ENCODE data around the gene ERVFRD-1.

ERVFRD-1 gene

GRCh38 chr6:11129908-11130565, 18.5 kb upstream of the ERVFRD-1 start:
- DNase-seq (ENCODE audit: low spot score) = no peak

DNA sequence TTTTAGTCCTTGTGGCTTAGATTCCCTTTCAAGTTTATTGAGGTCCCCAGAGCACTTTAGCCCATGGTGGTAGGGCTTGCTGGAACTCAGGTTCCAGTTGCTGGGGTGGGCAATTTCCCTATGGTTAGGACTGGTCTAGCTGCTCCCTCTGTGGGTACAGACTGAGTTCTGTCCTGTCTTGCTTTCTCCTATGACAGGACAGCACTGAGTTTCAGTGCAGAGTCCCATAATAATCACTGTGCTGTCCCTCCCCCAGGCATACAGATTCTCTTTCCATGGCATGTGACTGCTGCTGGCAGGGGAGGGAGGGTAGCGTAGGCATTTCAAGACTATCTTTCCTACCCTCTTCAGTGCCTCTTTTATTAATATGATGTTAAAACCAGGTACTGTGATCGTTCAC, 17.1 kb upstream of the ERVFRD-1 start:
- no peak for DNase-seq (ENCODE audit: low spot score)

GRCh38 chr6:11126876-11127275, 15.4 kb upstream of the ERVFRD-1 start:
- DNase-seq (ENCODE audit: low spot score) = no peak

DNA sequence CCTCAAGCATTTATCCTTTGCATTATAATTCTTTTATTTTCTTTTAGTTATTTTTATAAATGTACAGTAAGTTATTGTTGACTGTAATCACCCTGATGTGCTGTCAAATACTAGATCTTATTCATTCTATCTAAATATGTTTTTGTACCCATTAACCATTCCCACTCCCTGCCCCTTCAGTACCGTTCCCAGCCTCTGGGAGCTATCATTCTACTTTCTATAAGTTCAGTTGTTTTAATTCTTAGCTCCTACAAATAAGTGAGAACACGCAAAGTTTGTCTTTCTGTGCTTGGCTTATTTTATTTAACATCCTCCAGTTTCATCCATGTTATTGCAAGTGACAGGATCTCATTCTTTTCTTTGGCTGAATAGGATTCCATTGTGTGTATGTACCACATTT, 12.5 kb upstream of the ERVFRD-1 start:
- no peak for DNase-seq (ENCODE audit: low spot score)

DNA sequence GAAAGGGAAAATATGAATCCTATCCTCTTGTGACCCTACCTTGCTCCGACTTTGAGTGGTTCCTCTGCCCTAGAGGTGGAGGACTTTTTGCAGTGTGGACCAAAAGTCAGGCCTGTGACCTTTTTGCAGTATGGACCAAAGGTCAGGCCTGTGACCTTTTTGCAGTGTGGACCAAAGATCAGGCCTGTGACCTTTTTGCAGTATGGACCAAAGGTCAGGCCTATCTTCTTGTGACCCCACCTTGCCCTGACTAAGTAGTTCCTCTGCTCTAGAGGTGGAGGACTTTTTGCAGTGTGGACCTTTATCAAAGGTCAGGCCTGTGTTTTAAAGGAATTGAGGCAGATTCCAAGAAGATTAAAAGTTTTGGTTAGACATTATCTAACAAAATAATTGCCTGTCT, 10.9 kb upstream of the ERVFRD-1 start:
- no peak for DNase-seq (ENCODE audit: low spot score)

DNA sequence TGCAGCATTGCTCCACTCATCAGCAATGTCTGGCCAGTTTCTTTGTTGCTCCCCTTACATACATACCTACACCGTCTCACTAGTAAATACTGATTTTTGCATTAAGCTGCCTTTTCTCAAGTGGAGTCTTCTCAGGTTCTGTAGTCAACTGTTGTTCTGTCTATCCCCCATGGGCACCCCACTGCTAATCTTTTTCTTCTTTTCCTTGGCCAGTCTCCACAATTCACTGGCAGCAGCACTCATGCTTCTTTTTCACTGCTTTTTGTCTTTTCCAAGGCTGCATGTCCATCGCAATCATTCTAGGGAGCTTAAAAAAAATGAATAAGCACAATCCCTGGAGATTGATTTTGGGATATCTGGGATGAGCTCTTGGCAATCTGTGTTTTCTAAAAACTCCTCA, 10.3 kb upstream of the ERVFRD-1 start:
- no peak for DNase-seq (ENCODE audit: low spot score)

DNA sequence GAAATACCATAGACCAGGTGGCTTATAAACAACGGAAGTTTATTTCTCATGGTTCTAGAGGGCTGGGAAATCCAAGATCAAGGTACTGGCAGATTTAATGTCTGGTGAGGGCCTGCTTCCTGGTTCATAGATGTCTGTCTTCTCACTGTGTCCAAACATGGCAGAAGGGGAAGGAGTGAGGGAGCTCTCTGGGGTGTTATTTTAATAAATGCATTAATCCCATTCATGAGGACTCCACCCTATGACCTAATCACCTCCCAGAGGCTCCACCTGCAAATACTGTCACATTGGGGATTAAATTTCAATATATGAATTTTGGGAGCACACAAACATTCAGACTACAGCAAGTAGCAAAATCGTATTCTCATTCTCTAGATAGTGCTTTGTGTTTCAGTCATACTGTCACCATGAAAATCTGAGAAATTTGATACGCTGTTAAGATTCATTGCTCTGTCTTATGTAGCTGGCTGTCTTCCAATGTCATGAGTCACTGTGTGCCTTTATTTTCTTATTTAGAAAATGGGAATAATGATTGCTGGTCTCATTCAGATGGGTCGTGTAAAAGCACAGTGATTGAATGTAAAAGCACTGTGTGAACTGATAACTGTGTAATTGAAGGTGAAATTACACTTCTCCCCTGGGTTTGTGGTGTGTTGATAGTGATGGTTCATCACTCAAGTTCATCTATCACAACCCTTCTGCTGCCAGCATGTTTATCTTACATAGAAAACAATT, 8.9 kb upstream of the ERVFRD-1 start:
- no peak for DNase-seq (ENCODE audit: low spot score)

- peak; percentile 65 for DNase-seq (ENCODE audit: low spot score)
These were observed 4.4 kb upstream of the ERVFRD-1 start for GRCh38 chr6:11115808-11116536.

DNA sequence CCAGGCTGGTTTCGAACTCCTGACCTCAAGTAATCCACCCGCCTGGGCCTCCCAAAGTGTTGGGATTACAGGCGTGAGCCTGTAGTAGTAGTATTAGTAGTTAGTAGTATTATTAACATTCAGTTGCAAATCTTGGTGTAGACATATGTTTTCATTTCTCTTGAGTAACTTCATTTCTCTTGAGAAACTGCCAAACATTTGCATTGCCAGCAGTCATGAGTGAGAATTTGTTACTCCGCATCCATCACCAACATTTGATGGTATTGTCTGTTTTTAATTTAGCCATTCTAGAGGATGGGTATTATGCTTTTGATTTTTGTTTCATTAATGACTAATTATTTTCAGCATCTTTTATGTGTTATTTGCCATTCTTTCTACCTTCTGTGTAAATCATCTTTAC, 1.5 kb upstream of the ERVFRD-1 start:
- DNase-seq (ENCODE audit: low spot score) = peak; percentile 36

GRCh38 chr6:11111769-11112437, 378 bp upstream of the ERVFRD-1 start:
- no peak for DNase-seq (ENCODE audit: low spot score)

DNA sequence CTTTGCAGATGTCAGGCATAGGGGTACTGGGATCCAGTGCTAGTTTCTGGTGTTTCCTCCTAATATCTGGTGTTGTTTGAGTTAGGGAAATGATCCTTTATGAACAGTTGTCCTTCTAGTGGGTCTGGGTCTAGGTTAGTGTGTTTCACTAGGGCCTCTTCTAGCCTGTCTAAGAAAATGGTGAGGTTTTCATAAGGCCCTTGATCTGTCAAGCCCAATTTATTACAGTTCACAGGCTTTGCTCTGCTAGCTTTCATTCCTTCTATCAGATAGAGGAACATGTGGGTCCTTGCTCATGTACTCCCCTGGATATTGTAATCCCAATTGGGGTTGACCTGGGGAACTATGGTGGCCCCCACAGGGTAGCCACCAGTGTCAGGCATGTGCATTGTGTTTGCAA, 2.8 kb downstream of the ERVFRD-1 start:
- DNase-seq (ENCODE audit: low spot score) = no peak

GRCh38 chr6:11103065-11103464, 8.5 kb downstream of the ERVFRD-1 start:
- DNase-seq (ENCODE audit: low spot score) = no peak

- DNase-seq (ENCODE audit: low spot score) = no peak
These were observed 10.1 kb downstream of the ERVFRD-1 start for GRCh38 chr6:11101417-11101816.

- no peak for DNase-seq (ENCODE audit: low spot score)
These were observed 13.5 kb downstream of the ERVFRD-1 start for GRCh38 chr6:11098004-11098403.

GRCh38 chr6:11097476-11097875, 14.0 kb downstream of the ERVFRD-1 start:
- no peak for DNase-seq (ENCODE audit: low spot score)

- DNase-seq (ENCODE audit: low spot score) = peak; percentile 59
These were observed 15.4 kb downstream of the ERVFRD-1 start for GRCh38 chr6:11096109-11096508.

DNA sequence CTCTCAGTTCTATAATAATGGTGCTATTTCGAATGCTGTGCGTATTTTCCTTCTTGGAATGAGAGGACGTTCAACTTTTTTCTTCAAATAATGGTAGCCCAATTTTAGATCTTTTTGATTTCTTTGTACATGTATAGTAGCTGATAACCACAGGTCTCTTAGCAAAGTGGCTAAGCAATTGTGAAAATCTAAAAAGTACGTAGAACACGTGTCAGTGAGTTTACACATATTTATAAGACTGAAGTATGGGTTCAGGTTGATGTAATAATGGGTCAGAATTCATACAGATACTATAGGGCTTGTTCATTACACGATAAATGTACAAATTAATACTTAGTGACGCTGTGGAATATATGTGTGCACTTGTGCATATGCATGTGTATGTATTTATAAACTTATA, 16.6 kb downstream of the ERVFRD-1 start:
- DNase-seq (ENCODE audit: low spot score) = no peak

DNA sequence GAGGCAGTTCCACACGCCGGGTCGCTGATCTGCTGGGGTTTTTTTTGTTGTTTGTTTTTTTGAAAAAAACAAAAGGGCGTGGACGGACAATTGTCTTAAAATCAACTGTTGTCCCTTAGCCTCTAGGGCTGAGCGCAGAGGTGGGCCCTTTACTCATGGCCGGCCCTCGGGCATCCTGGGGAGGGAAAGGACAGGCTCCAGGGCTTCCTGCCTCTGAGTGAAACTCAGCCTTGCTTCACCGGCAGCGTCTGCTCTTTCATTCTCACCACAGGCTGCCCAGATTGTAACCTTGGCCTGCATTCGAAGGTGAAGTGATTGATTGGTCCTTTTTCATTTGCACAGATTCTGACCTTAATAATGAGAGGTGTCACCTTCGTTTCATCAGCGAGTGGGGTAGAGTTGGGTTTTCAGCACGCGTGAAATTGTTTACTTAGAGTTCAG, 17.1 kb downstream of the ERVFRD-1 start:
- DNase-seq (ENCODE audit: low spot score) = peak; percentile 59

- peak; percentile 97 for DNase-seq (ENCODE audit: low spot score)
These were observed 17.7 kb downstream of the ERVFRD-1 start, which contains the start of gene SMIM13 for GRCh38 chr6:11093626-11094410. SMIM13 (plus strand) TSS chr6:11093834; CDS start chr6:11094314, 480 bp downstream.

DNA sequence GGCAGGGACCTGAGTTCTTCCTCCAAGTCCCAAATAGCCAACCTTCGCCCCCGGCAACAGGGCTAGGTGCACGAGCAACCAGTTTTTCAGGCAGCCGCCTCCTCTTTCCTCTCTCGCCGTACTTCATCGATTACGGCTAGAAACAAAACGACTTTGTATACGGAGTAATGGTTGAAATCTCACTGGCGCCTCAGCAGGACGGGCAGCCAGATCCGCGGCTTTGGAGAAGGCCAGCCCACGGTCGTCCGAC, 18.2 kb downstream of the ERVFRD-1 start:
- DNase-seq (ENCODE audit: low spot score) = no peak

- peak; percentile 37 for DNase-seq (ENCODE audit: low spot score)
These were observed 18.7 kb downstream of the ERVFRD-1 start for GRCh38 chr6:11092668-11093375.

Measured in AG08395 (cell line).